ENCODE data around the gene FKBP15. TPM values are rescaled to one million over a fixed set of nuclear protein-coding genes. Genes with fewer than 3 reads are reported as not detected.

The FKBP15 gene
- total and polyA plus RNA-seq, 2 of the 13 experiments (the other 11 are each of a cell fraction or from before 2014, with no cell fraction given): 12.3 to 18.6 TPM

- TF ChIP-seq SP2 (CRISPR knock-in tag; IDR thresholded peaks at IDR 0.05): peak; percentile 74
- TF ChIP-seq ZSCAN31 (CRISPR knock-in tag; IDR thresholded peaks at IDR 0.05; ENCODE audit: low read depth): peak; percentile 69
- TF ChIP-seq SMARCC2 (IDR thresholded peaks at IDR 0.05): no peak
- no peak for TF ChIP-seq ZNF605 (CRISPR knock-in tag; IDR thresholded peaks at IDR 0.05)
- peak; percentile 85; the same call in 1 of the 2 replicates for TF ChIP-seq SALL2 (CRISPR knock-in tag; IDR thresholded peaks at IDR 0.05)
- TF ChIP-seq REPIN1 (CRISPR knock-in tag; IDR thresholded peaks at IDR 0.05; ENCODE audit: borderline replicate concordance, low read depth): peak; percentile 87
- peak; percentile 85 for TF ChIP-seq ATF2 (CRISPR knock-in tag; IDR thresholded peaks at IDR 0.05)
- peak; percentile 76 for TF ChIP-seq SALL1 (CRISPR knock-in tag; IDR thresholded peaks at IDR 0.05)
- 0 out of 2 replicates have a peak, but pooled peaks have one; percentile 59 for TF ChIP-seq MEIS1 (CRISPR knock-in tag; IDR thresholded peaks at IDR 0.05; ENCODE audit: borderline replicate concordance)
- TF ChIP-seq ZNF713 (CRISPR knock-in tag; IDR thresholded peaks at IDR 0.05): no peak
- TF ChIP-seq SMAD9 (CRISPR knock-in tag; IDR thresholded peaks at IDR 0.05): no peak
- peak; percentile 86; the same call in 1 of the 2 replicates for TF ChIP-seq ZSCAN20 (CRISPR knock-in tag; IDR thresholded peaks at IDR 0.05; ENCODE audit: borderline replicate concordance)
- peak; percentile 85 for TF ChIP-seq ZNF781 (CRISPR knock-in tag; IDR thresholded peaks at IDR 0.05; ENCODE audit: borderline replicate concordance, not compliant biosample characterization)
- TF ChIP-seq ZNF333 (CRISPR knock-in tag; IDR thresholded peaks at IDR 0.05; ENCODE audit: borderline replicate concordance): no peak
- TF ChIP-seq GRHL1 (CRISPR knock-in tag; conservative IDR thresholded peaks at IDR 0.05): no peak
- no peak for TF ChIP-seq SOX6 (IDR thresholded peaks at IDR 0.05)
- TF ChIP-seq SOX6 (CRISPR knock-in tag; IDR thresholded peaks at IDR 0.05): peak; percentile 41; the same call in 1 of the 2 replicates
- no peak for TF ChIP-seq IKZF1 (IDR thresholded peaks at IDR 0.05)
- no peak for TF ChIP-seq MTA3 (CRISPR knock-in tag; IDR thresholded peaks at IDR 0.05)
- no peak for TF ChIP-seq ZNF674 (CRISPR knock-in tag; IDR thresholded peaks at IDR 0.05; ENCODE audit: low read depth)
- TF ChIP-seq ZNF772 (CRISPR knock-in tag; IDR thresholded peaks at IDR 0.05): no peak; the same call in none of the 2 replicates
- no peak for TF ChIP-seq YY1 (IDR thresholded peaks at IDR 0.05; ENCODE audit: insufficient read depth, insufficient replicate concordance, low read depth, low read length)
- TF ChIP-seq PRDM15 (CRISPR knock-in tag; IDR thresholded peaks at IDR 0.05): no peak
- TF ChIP-seq ZNF598 (CRISPR knock-in tag; IDR thresholded peaks at IDR 0.05; ENCODE audit: borderline replicate concordance): peak; percentile 57; the same call in 1 of the 2 replicates
Observed at GRCh38 chr9:113221003-113221799, at the start of gene FKBP15, which contains the start of gene SLC31A1 (continued).

All from HepG2 (cell line).